Cardiac muscle cell (in vitro differentiated cells and primary cell): ENCODE data around the gene SPNS1. TPM values are rescaled to one million over a fixed set of nuclear protein-coding genes. Genes with fewer than 3 reads are reported as not detected.

Source experiments
- DNase-seq, 2 donors: peaks; one replicate each; pipeline versions ENCODE4 v3.0.0 to v3.0.0-alpha.2; 2010 to 2017; ENCODE audit warnings: low read depth in 1 of 2, low spot score in 1 of 2
- H3K27ac ChIP-seq: fragments of 200-600 bp; sonication (generic); 2 replicates; pipeline ENCODE4 v1.5.1; 2016
- H3K27me3 ChIP-seq: fragments of 200-600 bp; sonication (generic); 2 replicates; pipeline ENCODE4 v1.6.0; 2016; ENCODE audit warnings: control low read depth
- H3K36me3 ChIP-seq: fragments of 200-600 bp; sonication (generic); 2 replicates; pipeline ENCODE4 v1.5.1; 2016; ENCODE audit warnings: control low read depth
- H3K4me1 ChIP-seq: fragments of 200-600 bp; sonication (generic); 2 replicates; pipeline ENCODE4 v1.8.1; 2017; ENCODE audit warnings: low read depth, mild to moderate bottlenecking, mixed run types
- H3K4me3 ChIP-seq: fragments of 200-600 bp; sonication (generic); 2 replicates; pipeline ENCODE4 v1.5.1; 2016; ENCODE audit warnings: mild to moderate bottlenecking
- H3K9me3 ChIP-seq: fragments of 200-600 bp; sonication (generic); 2 replicates; pipeline ENCODE4 v1.5.1; 2017; ENCODE audit warnings: low read depth, mild to moderate bottlenecking, control low read depth
- polyA plus RNA-seq: library from polyadenylated mRNA; unstranded; fragments of >200 nt; fragmentation: Nextera tagmentation; extraction: Ambion mirVana; gene quantifications from 2 replicates; pipeline ENCODE4 v1.2.1, GENCODE V29; 2016
- total RNA-seq: library from RNA; depleted of rRNA; stranded (reverse); fragments of >200 nt; gene quantifications from 2 replicates; pipeline ENCODE4 v1.2.3, GENCODE V29; 2016
- TF ChIP-seq, protein P1 (sequence below): IDR thresholded peaks from 2 replicates; pipeline ENCODE4 v1.5.1; 2012; ENCODE audit warnings: low read depth, mild to moderate bottlenecking, low read length

SPNS1 gene
- total and polyA plus RNA-seq, 2 experiments from 2014 or later: 54.4 to 98.9 TPM

DNA sequence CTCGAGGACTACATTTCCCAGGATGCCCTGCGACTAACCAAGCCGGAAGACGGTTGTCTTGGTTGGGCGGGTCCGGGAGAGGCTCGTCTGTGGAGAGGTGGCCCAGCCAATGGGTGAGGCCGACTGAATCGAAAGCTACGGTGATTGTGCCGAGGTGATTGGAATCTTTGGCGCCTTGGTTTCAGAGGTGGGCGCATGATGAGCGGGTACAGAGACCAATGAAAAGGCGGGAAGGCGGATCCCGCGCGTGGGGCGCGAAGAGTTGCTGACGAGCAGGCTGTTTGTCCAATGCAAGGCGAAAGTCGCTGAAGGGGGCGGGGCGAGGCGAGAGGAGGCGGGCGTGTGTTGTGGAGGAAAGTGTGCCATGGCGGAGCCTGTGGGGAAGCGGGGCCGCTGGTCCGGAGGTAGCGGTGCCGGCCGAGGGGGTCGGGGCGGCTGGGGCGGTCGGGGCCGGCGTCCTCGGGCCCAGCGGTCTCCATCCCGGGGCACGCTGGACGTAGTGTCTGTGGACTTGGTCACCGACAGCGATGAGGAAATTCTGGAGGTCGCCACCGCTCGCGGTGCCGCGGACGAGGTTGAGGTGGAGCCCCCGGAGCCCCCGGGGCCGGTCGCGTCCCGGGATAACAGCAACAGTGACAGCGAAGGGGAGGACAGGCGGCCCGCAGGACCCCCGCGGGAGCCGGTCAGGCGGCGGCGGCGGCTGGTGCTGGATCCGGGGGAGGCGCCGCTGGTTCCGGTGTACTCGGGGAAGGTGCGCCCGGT, 23.7 kb upstream of the SPNS1 start, which contains the start of gene NFATC2IP:
TSS of gene NFATC2IP (plus strand) at position 290 of the 762 bp plus-strand sequence. CDS start at position 365, 75 bp downstream.
- peak within 1 kb of the TSS; percentile 80 for H3K4me3 ChIP-seq
- H3K27ac ChIP-seq: peak within 1 kb of the TSS; percentile 61
- H3K36me3 ChIP-seq: peaks cover 29% of the 10 kb centered on the region
- no peaks in the 10 kb centered on the region for H3K27me3 ChIP-seq
- peaks cover 6% of the 10 kb centered on the region for H3K4me1 ChIP-seq
- TF ChIP-seq, protein P1, sequence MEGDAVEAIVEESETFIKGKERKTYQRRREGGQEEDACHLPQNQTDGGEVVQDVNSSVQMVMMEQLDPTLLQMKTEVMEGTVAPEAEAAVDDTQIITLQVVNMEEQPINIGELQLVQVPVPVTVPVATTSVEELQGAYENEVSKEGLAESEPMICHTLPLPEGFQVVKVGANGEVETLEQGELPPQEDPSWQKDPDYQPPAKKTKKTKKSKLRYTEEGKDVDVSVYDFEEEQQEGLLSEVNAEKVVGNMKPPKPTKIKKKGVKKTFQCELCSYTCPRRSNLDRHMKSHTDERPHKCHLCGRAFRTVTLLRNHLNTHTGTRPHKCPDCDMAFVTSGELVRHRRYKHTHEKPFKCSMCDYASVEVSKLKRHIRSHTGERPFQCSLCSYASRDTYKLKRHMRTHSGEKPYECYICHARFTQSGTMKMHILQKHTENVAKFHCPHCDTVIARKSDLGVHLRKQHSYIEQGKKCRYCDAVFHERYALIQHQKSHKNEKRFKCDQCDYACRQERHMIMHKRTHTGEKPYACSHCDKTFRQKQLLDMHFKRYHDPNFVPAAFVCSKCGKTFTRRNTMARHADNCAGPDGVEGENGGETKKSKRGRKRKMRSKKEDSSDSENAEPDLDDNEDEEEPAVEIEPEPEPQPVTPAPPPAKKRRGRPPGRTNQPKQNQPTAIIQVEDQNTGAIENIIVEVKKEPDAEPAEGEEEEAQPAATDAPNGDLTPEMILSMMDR: no peak
- H3K9me3 ChIP-seq: no peaks in the 10 kb centered on the region
- peak; percentile 99 to 100 for DNase-seq

DNA sequence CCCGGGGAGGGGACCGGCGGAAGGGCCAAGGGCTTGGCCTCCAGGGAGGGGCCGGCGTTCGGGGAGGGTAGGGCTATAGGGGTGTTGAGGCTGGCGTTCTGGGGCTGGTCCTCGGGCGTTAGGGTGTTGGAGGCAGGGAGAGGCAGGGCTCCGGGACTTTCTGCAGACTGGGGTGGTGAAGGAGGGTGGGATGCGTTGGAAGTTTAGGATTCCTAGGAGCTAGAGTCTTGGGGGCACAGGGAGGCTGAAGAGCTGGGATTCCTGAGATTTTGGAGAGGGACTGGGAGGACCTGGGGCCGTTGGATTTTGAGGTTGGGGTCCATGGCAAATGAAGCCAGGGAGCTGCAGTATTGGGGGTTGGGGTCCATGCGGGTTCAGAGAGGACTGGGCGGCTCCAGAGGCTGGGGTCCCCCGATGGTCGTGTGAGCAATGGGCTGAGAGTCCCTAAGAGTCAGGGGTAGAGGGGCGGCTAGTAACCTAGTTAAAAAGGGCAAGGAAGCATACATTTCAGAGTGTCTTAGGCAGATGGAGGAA, 23.1 kb upstream of the SPNS1 start:
- no peaks in the 10 kb centered on the region for H3K9me3 ChIP-seq
- peak overlapping the region; percentile 42 for H3K27ac ChIP-seq
- H3K36me3 ChIP-seq: peaks cover 36% of the 10 kb centered on the region
- no peak for DNase-seq
- TF ChIP-seq, protein P1: no peak
- H3K27me3 ChIP-seq: no peaks in the 10 kb centered on the region
- H3K4me3 ChIP-seq: peak overlapping the region; percentile 80
- peaks cover 6% of the 10 kb centered on the region for H3K4me1 ChIP-seq

DNA sequence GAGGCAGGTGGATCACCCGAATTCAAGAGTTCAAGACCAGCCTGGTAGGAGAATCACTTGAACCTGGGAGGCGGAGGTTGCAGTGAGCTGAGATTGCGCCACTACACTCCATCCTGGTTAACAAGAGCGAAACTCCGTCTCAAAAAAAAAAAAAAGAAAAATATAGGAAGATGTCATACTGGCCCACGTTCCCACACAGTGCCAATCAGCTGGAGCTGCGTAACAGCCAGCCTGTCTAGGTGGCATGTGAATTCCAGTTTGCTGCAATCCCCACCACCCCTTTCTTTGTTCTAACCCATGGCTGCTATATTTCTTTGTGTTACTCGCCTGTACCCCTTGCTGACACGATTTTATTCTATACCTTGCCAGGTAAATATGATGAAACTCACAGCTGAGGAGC, 16.4 kb upstream of the SPNS1 start:
- DNase-seq: no peak

DNA sequence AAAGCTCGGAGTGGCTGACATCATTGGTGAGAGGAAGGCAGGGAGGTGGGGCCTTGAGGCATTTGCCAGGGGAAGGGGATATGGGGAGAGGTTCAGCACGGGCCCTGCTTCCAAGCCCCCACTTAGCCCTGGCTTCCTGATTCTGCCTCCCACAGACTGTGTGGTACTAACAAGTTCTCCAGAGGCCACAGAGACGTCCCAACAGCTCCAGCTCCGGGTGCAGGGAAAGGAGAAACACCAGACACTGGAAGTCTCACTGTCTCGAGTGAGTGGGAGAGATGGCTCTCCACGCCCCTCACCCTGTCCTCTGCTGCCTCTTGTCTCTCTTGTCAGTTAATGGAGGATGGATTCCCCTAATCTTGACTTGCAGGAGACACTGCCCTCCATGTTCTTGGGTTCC, 15.7 kb upstream of the SPNS1 start:
- Histone ChIP-seq H3K36me3 (peaks cover 37% of the 10 kb centered on the region), H3K4me3 (no peak overlapping the region)

More for the DNA sequence above, 16.4 kb upstream of the SPNS1 start:
- TF ChIP-seq, protein P1: no peak
- Histone ChIP-seq H3K27ac (no peak overlapping the region), H3K36me3 (peaks cover 43% of the 10 kb centered on the region), H3K9me3 (no peaks in the 10 kb centered on the region), H3K4me3 (no peak overlapping the region), H3K27me3 (no peaks in the 10 kb centered on the region), H3K4me1 (no peaks in the 10 kb centered on the region)

DNA sequence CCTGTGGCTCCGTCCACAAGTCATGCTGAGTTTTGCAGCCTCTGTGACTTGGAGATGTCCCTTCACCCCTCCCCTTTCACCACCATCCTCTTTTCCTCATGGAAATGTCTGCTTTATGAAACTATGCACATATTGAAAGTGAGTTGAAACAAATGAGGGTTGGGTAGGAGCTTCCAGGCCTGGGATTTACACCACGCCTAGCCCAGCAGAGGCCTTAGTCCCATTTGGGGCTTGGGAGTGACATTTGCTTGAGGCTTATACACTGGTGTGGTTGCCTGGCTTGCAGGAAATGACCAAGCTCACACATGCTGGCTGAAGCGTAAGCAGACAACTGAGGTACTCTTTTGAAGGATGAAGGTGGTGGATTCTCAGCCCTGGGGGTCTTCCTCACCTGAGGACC, 10.5 kb upstream of the SPNS1 start:
- peaks cover 2% of the 10 kb centered on the region for H3K36me3 ChIP-seq

More for the DNA sequence above, 15.7 kb upstream of the SPNS1 start:
- Histone ChIP-seq H3K4me1 (no peaks in the 10 kb centered on the region), H3K27me3 (no peaks in the 10 kb centered on the region), H3K27ac (no peak overlapping the region), H3K9me3 (no peaks in the 10 kb centered on the region)
- no peak for DNase-seq
- TF ChIP-seq, protein P1: no peak

More for the DNA sequence above, 10.5 kb upstream of the SPNS1 start:
- DNase-seq: no peak
- no peaks in the 10 kb centered on the region for H3K4me1 ChIP-seq
- H3K27ac ChIP-seq: no peak overlapping the region
- H3K4me3 ChIP-seq: no peak overlapping the region
- H3K9me3 ChIP-seq: no peaks in the 10 kb centered on the region
- TF ChIP-seq, protein P1: no peak
- no peaks in the 10 kb centered on the region for H3K27me3 ChIP-seq
